ENCODE results near the gene NDUFB11. TPM values are rescaled to one million over a fixed set of nuclear protein-coding genes. Genes with fewer than 3 reads are reported as not detected.
"Not testable (repeated sequence)": the region's sequence is repeated elsewhere in the genome, so short reads cannot be mapped to it uniquely, and the experiment has no call there.

Gene NDUFB11
- total and polyA plus RNA-seq, 2 donors (not counting 3 experiments of a cell fraction or from before 2014, with no cell fraction given) = 65.2 to 88.0 TPM

DNA sequence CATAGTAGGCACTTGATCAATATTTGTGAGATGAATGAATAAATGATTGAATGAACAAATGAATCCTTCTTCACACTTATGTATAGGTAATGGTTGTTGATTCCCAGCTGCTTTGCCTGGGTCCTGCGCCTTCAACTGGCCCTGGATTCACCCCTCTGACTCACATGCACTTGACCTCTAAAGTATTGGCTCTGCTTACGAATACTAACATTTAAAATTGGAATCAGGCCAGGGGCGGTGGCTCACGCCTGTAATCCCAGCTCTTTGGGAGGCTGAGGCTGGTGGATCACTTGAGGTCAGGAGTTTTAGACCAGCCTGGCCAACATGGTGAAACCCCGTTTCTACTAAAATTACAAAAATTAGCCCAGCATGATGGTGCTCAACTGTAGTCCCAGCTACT, 8.9 kb downstream of the NDUFB11 start:
- peak; percentile 66 for FAIRE-seq

GRCh38 chrX:47133493-47133892, 11.0 kb downstream of the NDUFB11 start:
- FAIRE-seq = no peak
- Histone ChIP-seq H3K27me3 (ENCODE audit: control insufficient read depth in 2 of 2, insufficient read depth in 2 of 2, low read length in 2 of 2) (no peaks in the 10 kb centered on the region), H3K79me2 (ENCODE audit: control insufficient read depth, insufficient read depth, low read length) (no peaks in the 10 kb centered on the region), H3K9me3 (replicated peaks; ENCODE audit: control insufficient read depth, insufficient read depth, low read length) (no peaks in the 10 kb centered on the region), H3K4me3 (replicated peaks in 1 of 3; ENCODE audit: insufficient read depth in 1 of 3, low read depth in 1 of 3, low read length in 3 of 3) (no peak overlapping the region), H3K9ac (replicated peaks; ENCODE audit: extremely low read depth, insufficient read depth, low read length) (no peak overlapping the region), H3K27ac (ENCODE audit: insufficient read depth, low read depth, low read length) (no peak overlapping the region), H4K20me1 (replicated peaks; ENCODE audit: control insufficient read depth, extremely low read depth, insufficient read depth, low read length) (no peaks in the 10 kb centered on the region), H2AFZ (ENCODE audit: low read depth, low read length) (no peak overlapping the region), H3K4me1 (ENCODE audit: control insufficient read depth, extremely low read depth, insufficient read depth, low read length) (no peaks in the 10 kb centered on the region), H3K36me3 (ENCODE audit: control insufficient read depth in 2 of 2, extremely low read depth in 1 of 2, insufficient read depth in 2 of 2, low read length in 2 of 2) (no peaks in the 10 kb centered on the region), H3K9me1 (replicated peaks; ENCODE audit: control insufficient read depth, extremely low read depth, insufficient read depth, low read length) (no peaks in the 10 kb centered on the region), H3K4me2 (ENCODE audit: insufficient read depth, low read length) (no peak overlapping the region)
- no TSS peak for BruUV-seq (replicated peaks)
- no peak for DNase-seq (ENCODE audit: low read depth, low spot score)
- POLR2A ChIA-PET = no interaction called here
- TF ChIP-seq POLR2A (IDR thresholded peaks at IDR 0.05; ENCODE audit: low read depth, low read length) (no peak), FOS (IDR thresholded peaks at IDR 0.05; ENCODE audit: borderline replicate concordance, insufficient read depth, low read length) (no peak), GATA2 (IDR thresholded peaks at IDR 0.05; ENCODE audit: insufficient read depth, insufficient read length, low read depth, low read length) (no peak), POLR2AphosphoS5 (IDR thresholded peaks at IDR 0.05; ENCODE audit: insufficient read depth, low read depth, low read length) (no peak), JUN (IDR thresholded peaks at IDR 0.05; ENCODE audit: borderline replicate concordance, insufficient read depth, insufficient read length, low read depth) (no peak), CTCF (IDR thresholded peaks at IDR 0.05; ENCODE audit: extremely low read depth in 1 of 2, insufficient read depth in 1 of 2, low read depth in 1 of 2, low read length in 2 of 2) (no peak), MYC (IDR thresholded peaks at IDR 0.05; ENCODE audit: low read depth, low read length) (no peak), EZH2 (IDR thresholded peaks at IDR 0.05; ENCODE audit: borderline replicate concordance, low read depth, low read length, severe bottlenecking) (no peak)
- TF ChIP-seq, protein P1, sequence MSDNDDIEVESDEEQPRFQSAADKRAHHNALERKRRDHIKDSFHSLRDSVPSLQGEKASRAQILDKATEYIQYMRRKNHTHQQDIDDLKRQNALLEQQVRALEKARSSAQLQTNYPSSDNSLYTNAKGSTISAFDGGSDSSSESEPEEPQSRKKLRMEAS (IDR thresholded peaks at IDR 0.05; ENCODE audit: insufficient read depth, insufficient read length) = no peak
- CTCF ChIA-PET = interaction anchor here (2.4 kb wide), 1 partner anchor 12 kb away, joined by 11 read pairs; the partner anchor contains the start of genes NDUFB11 and RBM10
- intact Hi-C loops (cut with micrococcal nuclease) = no loop called here
- dilution Hi-C loops (cut with MboI; ENCODE audit: extremely low pct_ligation_motif_present, low sequenced_read_pairs) = no loop called here

More for the DNA sequence above, 8.9 kb downstream of the NDUFB11 start:
- H3K4me1 ChIP-seq (ENCODE audit: control insufficient read depth, extremely low read depth, insufficient read depth, low read length); H3K4me2 ChIP-seq (ENCODE audit: insufficient read depth, low read length); H3K27me3 ChIP-seq (ENCODE audit: control insufficient read depth in 2 of 2, insufficient read depth in 2 of 2, low read length in 2 of 2); H4K20me1 ChIP-seq (replicated peaks; ENCODE audit: control insufficient read depth, extremely low read depth, insufficient read depth, low read length); H2AFZ ChIP-seq (ENCODE audit: low read depth, low read length); BruUV-seq (replicated peaks); H3K79me2 ChIP-seq (ENCODE audit: control insufficient read depth, insufficient read depth, low read length); intact Hi-C loops (cut with micrococcal nuclease); H3K9me3 ChIP-seq (replicated peaks; ENCODE audit: control insufficient read depth, insufficient read depth, low read length); H3K36me3 ChIP-seq (ENCODE audit: control insufficient read depth in 2 of 2, extremely low read depth in 1 of 2, insufficient read depth in 2 of 2, low read length in 2 of 2); dilution Hi-C loops (cut with MboI; ENCODE audit: extremely low pct_ligation_motif_present, low sequenced_read_pairs); H3K4me3 ChIP-seq (replicated peaks in 1 of 3; ENCODE audit: insufficient read depth in 1 of 3, low read depth in 1 of 3, low read length in 3 of 3); H3K27ac ChIP-seq (ENCODE audit: insufficient read depth, low read depth, low read length); H3K9ac ChIP-seq (replicated peaks; ENCODE audit: extremely low read depth, insufficient read depth, low read length); H3K9me1 ChIP-seq (replicated peaks; ENCODE audit: control insufficient read depth, extremely low read depth, insufficient read depth, low read length): not testable (repeated sequence)
- peak; percentile 26 for DNase-seq (ENCODE audit: low read depth, low spot score)
- POLR2A ChIA-PET = interaction anchor here (1.0 kb wide), 1 partner anchor 9 kb away, joined by 4 read pairs; the partner anchor contains the start of genes NDUFB11 and RBM10
- CTCF ChIA-PET = interaction anchor here (2.4 kb wide), 1 partner anchor 9 kb away, joined by 11 read pairs; the partner anchor contains the start of genes NDUFB11 and RBM10
